PFSK-1 (cell line): ENCODE measurements around the gene NPL.

Experiments
- POLR2AphosphoS5 ChIP-seq: IDR thresholded peaks from 2 replicates; pipeline ENCODE4 v1.6.1; 2012; ENCODE audit warnings: low read depth, mild to moderate bottlenecking, control low read depth, low read length, moderate library complexity
- REST ChIP-seq, 2 experiments: IDR thresholded peaks; 2 replicates each; pipeline versions ENCODE4 v1.6.1 to v1.8.0; 2011 to 2012; ENCODE audit warnings: low read depth in 2 of 2, low read length in 2 of 2, control low read depth in 1 of 2, inconsistent platforms in 1 of 2, mild to moderate bottlenecking in 1 of 2, moderate library complexity in 1 of 2; ENCODE audit not compliant: insufficient read depth in 1 of 2
- SIN3A ChIP-seq: IDR thresholded peaks from 2 replicates; pipeline ENCODE4 v1.6.1; 2012; ENCODE audit warnings: mild to moderate bottlenecking, low read length, moderate library complexity, borderline replicate concordance; ENCODE audit not compliant: insufficient read depth
- TAF1 ChIP-seq: IDR thresholded peaks from 2 replicates; pipeline ENCODE4 v1.6.1; 2012; ENCODE audit warnings: low read length, control low read depth, borderline replicate concordance; ENCODE audit not compliant: insufficient read depth

GRCh38 chr1:182754087-182754486 lies 35.5 kb upstream of the NPL start:
- no peak for TF ChIP-seq POLR2AphosphoS5
- TF ChIP-seq TAF1, result no peak
- no peak for TF ChIP-seq REST (IDR thresholded peaks at IDR 0.05; ENCODE audit: insufficient read depth in 1 of 2, low read depth in 2 of 2, low read length in 2 of 2)
- no peak for TF ChIP-seq SIN3A
